ENCODE measurements around the gene FADS2.

FADS2 gene

DNA sequence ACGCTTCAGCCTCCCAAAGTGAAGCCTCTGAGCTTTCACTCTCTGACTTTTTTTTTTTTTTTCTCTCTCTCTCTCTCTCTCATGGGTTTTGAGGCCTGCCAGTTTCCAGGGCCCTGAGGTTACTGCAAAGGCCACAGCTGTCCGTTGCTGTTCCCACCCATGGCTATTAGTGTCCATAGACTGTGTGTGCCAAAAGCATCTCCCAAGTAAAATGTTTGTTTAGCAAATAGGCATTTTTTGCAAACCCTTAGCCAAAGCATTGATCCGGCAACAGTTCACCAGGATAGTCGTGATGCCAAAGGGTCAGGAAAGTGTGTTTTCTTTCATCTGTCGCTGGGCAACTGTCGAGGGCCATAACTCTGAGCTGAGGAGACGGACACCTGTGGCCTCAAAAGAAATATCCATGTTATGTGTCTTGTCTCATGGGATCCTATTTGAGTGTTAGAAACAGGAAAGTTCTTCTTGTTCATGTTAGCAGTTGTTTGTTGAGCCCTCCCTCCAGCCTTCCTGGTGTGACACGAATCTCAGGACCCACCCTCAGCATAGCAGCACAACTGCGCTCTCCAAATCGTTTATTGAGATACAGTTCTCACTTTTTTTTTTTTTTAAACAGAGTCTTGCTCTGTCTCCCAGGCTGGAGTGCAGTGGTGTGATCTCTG, 18.4 kb downstream of the FADS2 start:
- DNase-seq (ENCODE audit: low spot score) (no peak), FAIRE-seq (no peak)

DNA sequence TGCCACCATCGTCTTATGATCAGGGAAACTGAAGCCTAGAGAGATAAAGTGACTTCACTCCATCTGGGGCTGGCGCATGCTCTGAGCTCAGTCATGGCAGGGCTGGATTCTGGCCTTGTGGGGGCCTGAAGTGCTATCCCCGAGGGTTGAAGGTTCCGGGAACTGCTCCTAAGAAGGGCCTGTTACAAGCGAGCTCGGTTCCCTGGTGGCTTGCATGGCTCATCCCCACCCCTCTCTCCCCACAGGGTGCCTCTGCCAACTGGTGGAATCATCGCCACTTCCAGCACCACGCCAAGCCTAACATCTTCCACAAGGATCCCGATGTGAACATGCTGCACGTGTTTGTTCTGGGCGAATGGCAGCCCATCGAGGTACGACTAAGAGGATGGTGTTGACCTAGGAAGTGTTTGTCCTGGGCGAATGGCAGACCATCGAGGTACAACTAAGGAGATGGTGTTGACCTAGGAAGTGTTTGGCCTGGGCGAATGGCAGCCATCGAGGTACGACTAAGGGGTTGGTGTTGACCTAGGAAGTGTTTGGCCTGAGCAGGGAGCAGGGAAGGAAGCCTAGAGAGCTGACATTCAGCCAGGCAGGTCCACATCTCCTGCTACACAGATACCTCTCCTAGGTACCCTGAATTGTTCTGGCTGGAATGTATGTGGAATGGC, 19.9 kb downstream of the FADS2 start:
- DNase-seq (ENCODE audit: low spot score) (no peak), FAIRE-seq (no peak)

GRCh38 chr11:61848631-61849030, 20.5 kb downstream of the FADS2 start:
- FAIRE-seq (no peak), DNase-seq (ENCODE audit: low spot score) (no peak)

- FAIRE-seq (no peak), DNase-seq (ENCODE audit: low spot score) (no peak)
Observed at GRCh38 chr11:61850687-61851086, 22.6 kb downstream of the FADS2 start.

DNA sequence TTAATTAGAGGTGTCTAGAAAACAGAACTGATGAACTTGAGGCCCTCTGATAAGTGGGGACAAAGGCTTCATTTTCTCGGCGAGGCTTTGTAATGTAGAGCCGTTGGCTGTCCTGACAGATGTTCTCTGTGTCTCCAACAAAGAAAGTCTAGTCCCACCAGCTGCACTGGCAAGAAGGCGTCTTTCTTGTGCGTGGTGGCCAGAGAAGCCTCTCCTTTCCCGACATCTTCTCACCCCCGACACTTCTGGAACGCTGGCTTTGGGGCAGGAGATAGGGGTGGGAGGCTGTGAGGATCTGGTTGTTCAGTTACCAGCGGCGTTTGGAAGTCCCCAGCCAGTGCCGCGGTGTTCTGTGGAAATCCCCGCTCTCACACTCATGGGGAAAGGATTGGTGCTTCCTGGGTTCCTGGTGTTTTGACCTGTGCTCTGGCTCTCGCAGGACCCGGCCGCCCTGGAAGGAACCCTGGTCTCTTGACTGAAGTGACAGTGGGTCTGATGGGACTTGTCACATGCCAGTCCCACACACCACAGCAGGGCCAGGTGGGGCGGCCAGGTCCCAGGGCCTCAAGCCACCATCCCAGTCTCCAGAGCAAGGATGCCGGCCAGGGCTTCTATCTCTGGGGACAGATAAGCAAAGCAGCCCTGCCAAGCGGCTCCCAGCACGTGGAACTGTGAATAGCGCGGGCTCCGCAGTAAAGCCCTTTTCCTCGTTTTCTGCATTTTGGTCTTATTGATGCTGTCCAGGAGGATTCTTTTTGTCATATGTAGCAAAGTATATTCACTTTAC, 23.2 kb downstream of the FADS2 start:
- no peak for DNase-seq (ENCODE audit: low spot score)
- FAIRE-seq: no peak

GRCh38 chr11:61851900-61852295, 23.8 kb downstream of the FADS2 start:
- FAIRE-seq: no peak
- no peak for DNase-seq (ENCODE audit: low spot score)

GRCh38 chr11:61853698-61854169, 25.6 kb downstream of the FADS2 start:
- no peak for FAIRE-seq

GRCh38 chr11:61854206-61854895, 26.3 kb downstream of the FADS2 start:
- FAIRE-seq (no peak), DNase-seq (ENCODE audit: low spot score) (no peak)

More at GRCh38 chr11:61853698-61854169, 25.6 kb downstream of the FADS2 start:
- DNase-seq (ENCODE audit: low spot score): no peak

DNA sequence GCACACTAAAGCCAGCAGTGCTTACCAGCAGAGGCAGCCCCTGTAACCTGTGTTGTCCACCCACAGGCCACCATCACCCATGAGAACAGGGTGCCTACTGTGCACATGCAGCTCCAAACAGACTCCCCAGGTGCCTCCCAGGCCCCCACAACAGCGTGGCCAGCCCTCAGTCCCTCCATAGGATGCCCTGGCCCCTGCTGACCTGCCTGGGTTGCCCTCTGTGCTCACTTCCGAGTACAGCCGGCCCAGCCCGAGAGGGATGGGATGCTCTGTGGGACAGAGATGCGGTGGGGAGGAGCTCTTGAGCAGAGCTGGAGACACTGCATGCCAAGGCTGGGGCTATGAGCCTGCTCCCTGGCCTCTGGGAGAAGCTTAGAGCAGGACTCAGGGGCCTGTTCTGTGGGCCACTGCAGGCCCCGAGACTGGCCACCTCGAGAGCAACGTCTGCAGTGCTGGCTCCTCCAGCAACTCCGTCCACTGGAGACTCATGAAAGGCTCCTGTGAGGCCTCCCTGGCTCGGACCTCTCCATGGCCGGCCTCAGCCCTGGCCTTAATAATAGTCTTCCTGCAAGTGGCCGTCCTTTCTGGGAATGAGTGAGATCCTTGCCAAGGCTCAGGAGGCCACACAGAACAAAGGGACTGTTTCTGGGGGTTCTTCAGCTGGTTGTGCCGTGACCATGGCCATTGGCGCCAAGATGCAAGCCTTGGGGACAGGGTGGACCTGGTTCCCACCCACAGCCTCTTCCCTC, 27.0 kb downstream of the FADS2 start:
- no peak for FAIRE-seq

GRCh38 chr11:61855939-61856680, 28.0 kb downstream of the FADS2 start:
- DNase-seq (ENCODE audit: low spot score) (no peak), FAIRE-seq (no peak)

More for the DNA sequence above, 27.0 kb downstream of the FADS2 start:
- DNase-seq (ENCODE audit: low spot score): no peak

DNA sequence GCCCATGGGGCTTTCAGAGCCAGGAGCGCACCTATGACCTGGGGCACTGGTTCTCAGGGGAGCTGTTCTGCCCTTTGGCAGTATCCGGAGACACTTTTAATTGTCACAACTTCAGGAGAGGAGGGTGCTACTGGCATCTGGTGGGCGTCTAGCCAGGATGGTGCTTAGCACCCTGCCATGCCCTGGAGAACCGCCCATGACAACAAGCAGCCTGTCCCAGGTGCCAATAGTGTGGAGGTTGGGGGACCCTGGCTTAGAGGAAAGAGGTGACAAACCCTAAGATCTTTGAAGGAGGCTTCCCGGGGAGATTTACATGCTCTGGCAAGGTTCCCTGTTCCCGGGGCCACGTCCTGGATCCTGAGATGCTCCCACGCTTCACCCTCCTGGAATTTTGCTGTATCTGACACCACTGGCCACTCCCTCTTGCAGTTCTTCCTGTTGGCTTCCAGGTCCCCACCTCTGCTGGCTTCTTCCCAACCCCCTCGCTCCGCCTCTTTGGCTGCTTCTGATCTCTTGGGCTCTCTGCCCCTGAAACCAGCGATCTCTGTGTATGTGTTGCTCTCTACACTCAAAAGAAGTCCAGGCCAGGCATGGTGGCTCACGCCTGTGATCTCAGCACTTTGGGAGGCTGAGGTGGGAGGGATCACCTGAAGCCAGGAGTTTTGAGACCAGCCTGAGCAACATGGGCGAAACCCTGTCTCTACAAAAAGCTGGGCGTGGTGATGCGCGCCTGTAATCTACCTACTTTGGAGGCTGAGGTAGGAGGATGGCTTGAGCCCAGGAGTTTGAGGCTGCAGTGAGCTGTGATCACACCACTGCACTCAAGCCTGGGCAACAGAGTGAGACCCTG, 32.2 kb downstream of the FADS2 start:
- DNase-seq (ENCODE audit: low spot score): no peak
- no peak for FAIRE-seq

DNA sequence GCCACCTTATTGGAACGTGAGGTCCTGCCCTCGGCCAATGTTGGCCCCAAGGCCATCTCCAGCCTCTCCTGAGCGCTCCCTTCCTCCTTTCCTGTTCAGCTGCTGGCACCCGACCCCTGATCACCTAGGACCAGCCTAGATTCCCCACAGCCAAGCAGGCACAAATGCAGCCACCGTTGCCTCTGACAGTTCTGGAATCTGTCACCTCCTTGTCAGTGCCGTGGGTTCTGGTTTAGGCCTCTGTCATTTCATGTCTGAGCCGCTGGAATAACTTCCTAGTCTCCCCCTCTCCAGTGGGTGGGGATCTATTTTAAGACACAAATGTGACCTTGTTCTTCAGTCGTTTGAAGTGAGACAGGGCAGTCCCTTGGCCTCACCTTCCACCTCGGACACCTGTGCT, 33.5 kb downstream of the FADS2 start:
- DNase-seq (ENCODE audit: low spot score): no peak
- FAIRE-seq: no peak

GRCh38 chr11:61862714-61863547, 34.8 kb downstream of the FADS2 start:
- FAIRE-seq (no peak), DNase-seq (ENCODE audit: low spot score) (peak; percentile 8)

DNA sequence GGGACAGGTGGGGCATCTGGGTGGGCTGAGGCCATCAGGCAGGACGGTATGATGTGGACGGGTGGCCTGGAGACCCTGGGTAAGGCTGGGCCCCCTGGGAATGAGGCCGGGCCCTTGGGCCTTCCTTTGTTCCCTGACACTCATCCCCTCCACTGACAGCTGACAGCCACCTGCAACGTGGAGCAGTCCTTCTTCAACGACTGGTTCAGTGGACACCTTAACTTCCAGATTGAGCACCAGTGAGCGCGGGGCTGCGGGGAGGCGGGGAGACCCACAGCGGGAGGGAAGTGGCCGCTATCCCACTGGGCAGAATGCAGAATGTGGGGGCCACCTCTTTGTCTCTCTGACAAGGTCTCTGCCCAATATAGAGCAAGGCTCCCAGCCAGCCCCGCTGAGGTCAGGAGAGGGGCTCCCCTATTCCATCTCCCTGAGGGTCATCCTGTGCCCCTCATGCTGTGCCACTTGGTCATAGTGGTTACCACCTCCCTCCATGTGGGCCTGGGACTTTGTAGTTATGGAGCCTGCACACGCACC, 35.5 kb downstream of the FADS2 start:
- FAIRE-seq: no peak

DNA sequence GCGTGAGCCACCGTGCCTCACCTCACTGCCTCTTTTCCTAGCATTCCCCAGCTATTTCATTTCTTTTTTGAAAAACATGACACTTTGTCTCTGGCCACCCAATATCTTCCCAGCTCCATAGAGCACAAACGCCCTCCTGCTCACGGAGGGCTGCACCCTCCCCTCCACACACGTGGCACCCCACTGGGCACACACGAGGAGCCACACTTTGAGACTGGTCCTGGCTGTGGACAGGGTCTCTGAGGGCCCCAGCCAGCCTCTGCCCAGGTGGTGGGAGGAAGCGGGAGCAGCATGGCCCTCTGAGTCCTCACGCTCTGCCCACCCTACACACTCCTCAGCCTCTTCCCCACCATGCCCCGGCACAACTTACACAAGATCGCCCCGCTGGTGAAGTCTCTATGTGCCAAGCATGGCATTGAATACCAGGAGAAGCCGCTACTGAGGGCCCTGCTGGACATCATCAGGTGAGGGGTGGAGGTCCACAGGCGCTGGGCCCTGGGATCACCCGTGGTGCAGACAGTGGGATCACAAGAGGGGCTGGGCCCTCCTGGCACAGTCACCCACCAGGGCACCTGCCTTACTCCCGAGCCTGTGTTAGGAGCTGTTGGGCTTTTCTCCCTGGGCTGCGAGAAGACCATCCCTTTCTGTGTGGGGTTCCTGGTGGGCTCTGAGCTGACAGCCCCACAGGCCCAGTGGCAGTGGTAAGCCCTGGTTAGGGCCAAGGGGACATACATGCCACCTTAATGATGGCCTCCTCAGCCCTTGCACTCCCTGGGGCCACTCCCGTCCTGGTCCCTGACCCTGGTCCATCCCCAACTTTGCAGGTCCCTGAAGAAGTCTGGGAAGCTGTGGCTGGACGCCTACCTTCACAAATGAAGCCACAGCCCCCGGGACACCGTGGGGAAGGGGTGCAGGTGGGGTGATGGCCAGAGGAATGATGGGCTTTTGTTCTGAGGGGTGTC, 37.0 kb downstream of the FADS2 start:
- no peak for DNase-seq (ENCODE audit: low spot score)
- FAIRE-seq: no peak

More for the DNA sequence above, 35.5 kb downstream of the FADS2 start:
- no peak for DNase-seq (ENCODE audit: low spot score)

DNA sequence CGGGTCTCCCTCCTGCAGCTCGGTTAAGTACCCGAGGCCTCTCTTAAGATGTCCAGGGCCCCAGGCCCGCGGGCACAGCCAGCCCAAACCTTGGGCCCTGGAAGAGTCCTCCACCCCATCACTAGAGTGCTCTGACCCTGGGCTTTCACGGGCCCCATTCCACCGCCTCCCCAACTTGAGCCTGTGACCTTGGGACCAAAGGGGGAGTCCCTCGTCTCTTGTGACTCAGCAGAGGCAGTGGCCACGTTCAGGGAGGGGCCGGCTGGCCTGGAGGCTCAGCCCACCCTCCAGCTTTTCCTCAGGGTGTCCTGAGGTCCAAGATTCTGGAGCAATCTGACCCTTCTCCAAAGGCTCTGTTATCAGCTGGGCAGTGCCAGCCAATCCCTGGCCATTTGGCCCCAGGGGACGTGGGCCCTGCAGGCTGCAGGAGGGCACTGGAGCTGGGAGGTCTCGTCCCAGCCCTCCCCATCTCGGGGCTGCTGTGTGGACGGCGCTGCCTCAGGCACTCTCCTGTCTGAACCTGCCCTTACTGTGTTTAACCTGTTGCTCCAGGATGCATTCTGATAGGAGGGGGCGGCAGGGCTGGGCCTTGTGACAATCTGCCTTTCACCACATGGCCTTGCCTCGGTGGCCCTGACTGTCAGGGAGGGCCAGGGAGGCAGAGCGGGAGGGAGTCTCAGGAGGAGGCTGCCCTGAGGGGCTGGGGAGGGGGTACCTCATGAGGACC, 38.3 kb downstream of the FADS2 start:
- DNase-seq (ENCODE audit: low spot score) (no peak), FAIRE-seq (no peak)

Measured in RCC 7860 (cell line).